GM18873 (cell line): Measurements from ENCODE around the gene PELI3.
"Not testable (repeated sequence)": the region's sequence is repeated elsewhere in the genome, so short reads cannot be mapped to it uniquely, and the experiment has no call there.

ENCODE experiments used
- ATAC-seq: cut with Tn5 transposase; IDR thresholded peaks from one replicate; pipeline ENCODE4 v1.9.1; 2021; ENCODE audit warnings: mild to moderate bottlenecking, moderate library complexity, moderate number of reproducible peaks; ENCODE audit not compliant: unreplicated experiment, low FRiP score

The PELI3 gene

GRCh38 chr11:66466225-66467033 lies at the start of gene PELI3:
TSS of gene PELI3 (plus strand) at chr11:66466905. CDS start at chr11:66468129, 1,224 bp downstream.
- no peak for ATAC-seq

- no peak for ATAC-seq
Observed at GRCh38 chr11:66417000-66417399, 49.7 kb upstream of the PELI3 start.

GRCh38 chr11:66418168-66418985 lies 48.3 kb upstream of the PELI3 start:
- ATAC-seq: no peak

GRCh38 chr11:66418986-66419308 lies 47.8 kb upstream of the PELI3 start:
- no peak for ATAC-seq

GRCh38 chr11:66419825-66420224 lies 46.9 kb upstream of the PELI3 start:
- no peak for ATAC-seq

GRCh38 chr11:66420671-66421476 lies 45.8 kb upstream of the PELI3 start, which contains the start of gene NPAS4:
TSS of gene NPAS4 (plus strand) at chr11:66421035. CDS start at chr11:66421180, 145 bp downstream.
- ATAC-seq: no peak

- ATAC-seq: no peak
Observed at GRCh38 chr11:66421492-66422205, 45.1 kb upstream of the PELI3 start.

GRCh38 chr11:66426314-66426713 lies 40.4 kb upstream of the PELI3 start:
- no peak for ATAC-seq

- ATAC-seq: no peak
Observed at GRCh38 chr11:66428933-66429332, 37.8 kb upstream of the PELI3 start.

- ATAC-seq: no peak
Observed at GRCh38 chr11:66429983-66430602, 36.6 kb upstream of the PELI3 start.

- ATAC-seq: not testable (repeated sequence)
Observed at GRCh38 chr11:66431287-66431686, 35.4 kb upstream of the PELI3 start.

GRCh38 chr11:66431871-66432329 lies 34.8 kb upstream of the PELI3 start:
- not testable (repeated sequence) for ATAC-seq

- ATAC-seq: no peak
Observed at GRCh38 chr11:66432597-66432996, 34.1 kb upstream of the PELI3 start.

- no peak for ATAC-seq
Observed at GRCh38 chr11:66437979-66438503, 28.7 kb upstream of the PELI3 start.

GRCh38 chr11:66438504-66439466 lies 27.9 kb upstream of the PELI3 start, which contains the start of gene MRPL11:
TSS of gene MRPL11 (minus strand) at chr11:66438848. CDS start at chr11:66438754, 94 bp downstream.
- ATAC-seq: peak; percentile 95

- ATAC-seq: not testable (repeated sequence)
Observed at GRCh38 chr11:66440101-66440939, 26.4 kb upstream of the PELI3 start.

- not testable (repeated sequence) for ATAC-seq
Observed at GRCh38 chr11:66440940-66441282, 25.8 kb upstream of the PELI3 start.
